ENCODE data around the gene ZNF618.

The ZNF618 gene

GRCh38 chr9:114093031-114093471 is 216.9 kb downstream of the ZNF618 start:
- DNase-seq (ENCODE audit: low read depth): no peak
- no peak for TF ChIP-seq CTCF (IDR thresholded peaks at IDR 0.05; ENCODE audit: insufficient read depth, low read depth, low read length, missing control alignments)
- H3K4me3 ChIP-seq (ENCODE audit: low read length): no peak overlapping the region

DNA sequence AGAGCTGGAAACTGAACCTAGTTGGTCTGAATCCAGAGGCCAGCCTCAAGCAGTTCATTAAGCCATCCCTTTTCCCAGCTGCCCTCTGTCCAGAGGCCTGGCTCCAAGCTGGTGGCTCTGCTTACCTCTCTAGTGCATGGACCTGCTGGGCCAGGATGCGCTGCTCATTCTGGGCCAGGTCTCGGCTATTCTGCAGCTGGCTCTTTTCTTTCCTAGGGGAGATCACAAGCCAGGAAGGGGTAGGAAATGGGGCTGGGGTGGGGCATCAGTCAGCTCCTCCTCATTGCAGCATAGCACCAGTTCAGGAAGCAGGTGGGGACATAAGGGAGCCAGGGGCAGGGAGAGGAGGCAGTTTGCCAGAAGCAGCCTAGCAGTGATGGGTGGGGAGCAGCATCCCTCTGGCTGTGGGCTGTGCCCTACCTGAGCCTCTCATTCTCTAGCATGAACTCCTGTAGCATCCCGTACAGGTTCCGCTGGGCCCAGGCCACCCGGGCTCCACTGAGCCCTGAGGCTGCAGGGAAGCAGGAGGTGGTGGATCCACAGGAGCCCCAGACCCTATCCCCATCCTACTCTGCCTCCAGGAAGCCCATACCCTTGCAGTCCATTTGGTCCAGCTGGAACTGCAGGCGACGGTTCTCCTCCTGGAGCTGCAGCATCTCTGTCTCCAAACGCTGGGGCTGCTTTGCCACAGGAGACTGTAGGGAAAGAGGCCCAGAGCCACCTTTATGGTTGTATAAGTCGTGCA is 217.8 kb downstream of the ZNF618 start:
- no peak for TF ChIP-seq CTCF (IDR thresholded peaks at IDR 0.05; ENCODE audit: insufficient read depth, low read depth, low read length, missing control alignments)
- H3K4me3 ChIP-seq (ENCODE audit: low read length): no peak overlapping the region
- DNase-seq (ENCODE audit: low read depth): no peak

GRCh38 chr9:114094971-114095370 is 218.9 kb downstream of the ZNF618 start:
- no peak overlapping the region for H3K4me3 ChIP-seq (ENCODE audit: low read length)
- DNase-seq (ENCODE audit: low read depth): no peak
- no peak for TF ChIP-seq CTCF (IDR thresholded peaks at IDR 0.05; ENCODE audit: insufficient read depth, low read depth, low read length, missing control alignments)

DNA sequence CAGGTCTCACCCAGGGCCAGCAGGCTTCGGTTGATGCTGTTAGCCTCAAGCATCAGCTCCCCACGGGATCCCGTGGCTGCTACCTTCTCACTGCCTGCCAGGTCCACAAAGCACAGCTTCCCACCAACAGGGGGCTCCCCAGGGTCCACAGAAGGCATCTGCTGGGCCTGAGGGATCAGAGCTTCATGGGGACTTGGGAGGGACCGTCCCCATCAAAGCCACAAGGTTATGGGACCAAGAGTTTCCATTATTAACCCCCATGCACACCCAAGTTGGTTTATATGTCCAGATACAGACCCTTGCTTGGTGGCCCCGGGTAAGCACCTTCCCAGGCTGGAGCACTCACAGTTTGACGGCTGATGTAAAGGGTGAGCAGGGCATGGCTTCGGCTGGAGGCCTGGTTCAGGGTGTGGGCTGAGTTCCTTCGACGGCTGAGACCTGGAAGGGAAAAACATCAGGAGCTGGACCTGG is 220.0 kb downstream of the ZNF618 start:
- no peak for DNase-seq (ENCODE audit: low read depth)
- peak; percentile 6 for TF ChIP-seq CTCF (IDR thresholded peaks at IDR 0.05; ENCODE audit: insufficient read depth, low read depth, low read length, missing control alignments)
- H3K4me3 ChIP-seq (ENCODE audit: low read length): no peak overlapping the region

DNA sequence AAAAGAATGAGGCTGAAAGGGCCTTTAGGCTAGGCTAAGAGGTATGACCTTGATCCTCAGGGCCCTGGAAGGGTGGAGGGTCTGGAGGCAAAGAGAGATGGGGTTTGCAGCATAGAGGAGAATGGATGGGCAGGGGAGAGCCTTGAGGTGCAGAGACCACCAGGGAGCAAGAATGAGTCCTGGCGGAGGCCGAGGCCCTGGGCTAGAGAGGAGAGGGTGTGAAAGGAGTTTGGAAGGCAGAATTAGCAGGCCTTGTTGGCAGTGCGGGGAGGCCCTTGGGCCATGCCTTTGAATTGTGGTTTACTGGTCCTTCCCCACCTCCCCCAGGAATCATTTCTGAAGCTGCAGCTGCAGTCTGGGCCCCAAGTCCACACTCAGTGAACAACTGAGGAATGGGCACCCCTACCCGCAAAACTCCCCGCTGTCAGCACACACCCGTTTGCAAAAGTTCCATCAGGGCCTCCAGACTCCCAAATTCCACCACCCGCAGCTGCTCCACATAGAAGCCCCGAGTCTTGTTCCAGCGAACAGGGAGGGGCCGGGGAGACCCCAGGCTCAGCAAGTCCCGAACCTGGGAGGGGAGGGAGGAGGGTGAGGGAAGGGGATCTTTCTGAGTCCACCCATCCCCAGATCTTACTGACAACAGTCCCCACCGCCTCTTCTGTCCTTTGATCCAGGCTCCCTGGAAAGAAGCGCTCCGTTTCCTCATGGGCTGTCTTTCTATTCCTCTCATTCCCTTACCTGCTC is 220.9 kb downstream of the ZNF618 start:
- no peak overlapping the region for H3K4me3 ChIP-seq (ENCODE audit: low read length)
- TF ChIP-seq CTCF (IDR thresholded peaks at IDR 0.05; ENCODE audit: insufficient read depth, low read depth, low read length, missing control alignments): no peak
- DNase-seq (ENCODE audit: low read depth): no peak

DNA sequence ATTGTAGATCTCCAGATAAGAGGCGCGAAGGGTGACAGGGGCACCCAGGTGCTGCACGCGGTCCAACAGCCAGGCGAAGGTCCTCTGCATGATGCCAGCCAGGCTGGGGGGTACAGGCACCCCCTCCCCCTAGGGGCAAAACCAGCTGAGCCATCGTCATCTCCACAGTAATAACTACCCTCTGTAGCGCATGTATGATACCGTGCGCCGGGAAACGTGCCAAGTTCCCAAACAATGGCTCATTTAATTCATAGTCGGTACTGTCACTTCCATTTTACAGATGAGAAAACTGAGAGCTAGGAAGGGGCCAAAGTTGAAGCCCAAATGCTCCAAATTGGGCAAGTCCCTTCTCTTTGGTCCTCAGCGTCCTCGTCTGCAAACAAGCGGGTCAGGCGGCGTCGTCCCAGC is 221.5 kb downstream of the ZNF618 start:
- TF ChIP-seq CTCF (IDR thresholded peaks at IDR 0.05; ENCODE audit: insufficient read depth, low read depth, low read length, missing control alignments): no peak
- peak overlapping the region; percentile 21 for H3K4me3 ChIP-seq (ENCODE audit: low read length)
- peak; percentile 47 for DNase-seq (ENCODE audit: low read depth)

Data from epithelial cell of esophagus (primary cell).